ENCODE measurements around the gene SP1. TPM values are rescaled to one million over a fixed set of nuclear protein-coding genes. Genes with fewer than 3 reads are reported as not detected.

The SP1 gene
- total and polyA plus RNA-seq, 9 of the 15 experiments (the other 6 are each of a cell fraction or from before 2014, with no cell fraction given) = 8.0 to 65.5 (median 41.6) TPM

- TF ChIP-seq ATF2 (CRISPR knock-in tag; IDR thresholded peaks at IDR 0.05) (no peak), ETV5 (CRISPR knock-in tag; IDR thresholded peaks at IDR 0.05; ENCODE audit: low read depth) (no peak), NR1H2 (CRISPR knock-in tag; IDR thresholded peaks at IDR 0.05) (no peak), CBX3 (IDR thresholded peaks at IDR 0.05; ENCODE audit: borderline replicate concordance in 1 of 2, low read length in 2 of 2) (no peak), ELF1 (tag; IDR thresholded peaks at IDR 0.05) (no peak), STAT5B (CRISPR knock-in tag; IDR thresholded peaks at IDR 0.05) (no peak), ZNF121 (CRISPR knock-in tag; conservative IDR thresholded peaks at IDR 0.05) (no peak), E2F1 (CRISPR knock-in tag; IDR thresholded peaks at IDR 0.05) (no peak), AFF4 (CRISPR knock-in tag; IDR thresholded peaks at IDR 0.05) (0 out of 2 replicates have a peak, but pooled peaks have one; percentile 52), PHF21A (IDR thresholded peaks at IDR 0.05; ENCODE audit: borderline replicate concordance, low read depth) (no peak), ZNF445 (CRISPR knock-in tag; IDR thresholded peaks at IDR 0.05; ENCODE audit: low read depth) (no peak), EWSR1 (IDR thresholded peaks at IDR 0.05; ENCODE audit: borderline replicate concordance, low read depth, partially characterized antibody) (no peak), SAP30 (IDR thresholded peaks at IDR 0.05; ENCODE audit: borderline replicate concordance, insufficient read depth, low read depth, low read length, poor library complexity, severe bottlenecking) (no peak), KAT7 (CRISPR knock-in tag; IDR thresholded peaks at IDR 0.05; ENCODE audit: borderline replicate concordance) (peak; percentile 87; the same call in 1 of the 2 replicates), ZC3H4 (CRISPR knock-in tag; IDR thresholded peaks at IDR 0.05; ENCODE audit: borderline replicate concordance) (no peak), ZNF408 (CRISPR knock-in tag; IDR thresholded peaks at IDR 0.05; ENCODE audit: low read depth) (no peak), SRSF7 (optimal IDR thresholded peaks at IDR 0.05; ENCODE audit: low read depth, low read length) (no peak)
These were observed 2.0 kb downstream of the SP1 start (continued) for GRCh38 chr12:53381731-53382630.
